Cortex of kidney (tissue), 1 donor: ENCODE measurements around the gene IL21R.
"Not testable (repeated sequence)": the region's sequence is repeated elsewhere in the genome, so short reads cannot be mapped to it uniquely, and the experiment has no call there.

ENCODE experiments used
- DNase-seq: peaks from one replicate; lab custom pipeline; 2025; lab: John Stamatoyannopoulos, UW

Gene IL21R

DNA sequence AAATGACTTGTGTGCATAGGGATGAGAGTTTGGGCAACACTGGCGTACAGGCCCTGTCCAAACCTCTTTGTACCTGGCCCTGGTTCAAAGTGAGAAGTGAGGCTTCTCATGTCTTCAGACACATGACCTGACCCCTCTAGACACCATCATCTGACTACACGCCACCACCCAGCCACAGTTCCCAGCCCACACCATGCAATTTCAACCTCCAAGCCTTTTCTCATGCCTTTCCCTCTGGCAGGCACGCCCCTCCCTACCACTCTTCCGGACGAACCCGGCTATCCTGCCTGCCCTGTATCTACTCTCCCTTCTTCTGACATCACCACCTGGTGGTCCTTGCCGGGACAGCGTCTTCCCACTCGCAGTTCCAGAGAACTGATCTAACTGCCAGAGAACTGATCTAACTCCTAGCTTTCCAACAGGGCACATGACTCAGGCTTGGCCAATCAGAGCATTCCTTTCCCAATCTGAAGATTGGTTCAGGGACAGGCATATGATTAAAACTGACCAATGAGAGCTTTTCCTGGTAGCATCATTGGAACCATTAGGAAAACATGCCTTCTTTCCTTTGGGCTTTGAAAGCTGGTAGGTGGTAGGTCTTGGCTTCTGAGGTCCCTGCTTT is 27.1 kb upstream of the IL21R start:
- no peak for DNase-seq

DNA sequence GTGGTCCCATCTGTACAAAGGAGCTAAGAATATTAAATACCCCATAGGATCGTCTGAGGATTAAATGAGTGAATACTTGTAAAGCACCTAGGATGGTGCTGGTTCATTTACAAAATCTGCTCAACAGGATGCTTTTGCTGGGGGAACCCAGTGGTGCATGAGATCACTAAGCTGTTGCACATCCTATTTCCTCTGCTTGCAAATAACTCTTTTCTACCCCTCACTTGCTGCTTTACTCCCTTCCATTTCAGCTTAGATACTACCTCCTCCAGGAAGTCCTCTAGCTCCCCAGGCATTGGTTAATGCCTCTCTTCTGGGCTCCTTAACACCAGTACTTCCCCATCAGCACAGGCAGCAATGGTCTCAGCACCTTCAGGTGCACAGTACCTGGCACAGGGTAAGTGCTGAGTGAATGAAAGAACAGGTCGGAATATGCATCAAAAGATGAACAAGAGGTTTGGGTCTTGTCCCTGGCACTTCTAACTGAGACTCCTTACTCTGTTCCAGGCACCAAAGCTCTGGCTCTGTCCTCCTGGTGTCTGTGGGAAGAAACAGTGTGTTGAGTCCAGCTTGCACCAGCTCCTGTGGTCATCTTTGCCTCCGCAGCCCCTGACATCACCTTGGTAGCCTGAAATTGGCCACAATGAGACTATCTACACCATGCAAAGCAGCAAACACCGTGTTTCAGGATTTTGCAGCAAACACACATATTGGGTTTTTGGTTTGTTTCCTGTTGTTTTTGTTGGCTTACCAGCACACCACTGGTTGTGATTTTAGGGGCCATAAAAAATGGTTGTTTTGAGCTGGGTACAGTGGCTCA is 24.1 kb upstream of the IL21R start:
- DNase-seq, result no peak

DNA sequence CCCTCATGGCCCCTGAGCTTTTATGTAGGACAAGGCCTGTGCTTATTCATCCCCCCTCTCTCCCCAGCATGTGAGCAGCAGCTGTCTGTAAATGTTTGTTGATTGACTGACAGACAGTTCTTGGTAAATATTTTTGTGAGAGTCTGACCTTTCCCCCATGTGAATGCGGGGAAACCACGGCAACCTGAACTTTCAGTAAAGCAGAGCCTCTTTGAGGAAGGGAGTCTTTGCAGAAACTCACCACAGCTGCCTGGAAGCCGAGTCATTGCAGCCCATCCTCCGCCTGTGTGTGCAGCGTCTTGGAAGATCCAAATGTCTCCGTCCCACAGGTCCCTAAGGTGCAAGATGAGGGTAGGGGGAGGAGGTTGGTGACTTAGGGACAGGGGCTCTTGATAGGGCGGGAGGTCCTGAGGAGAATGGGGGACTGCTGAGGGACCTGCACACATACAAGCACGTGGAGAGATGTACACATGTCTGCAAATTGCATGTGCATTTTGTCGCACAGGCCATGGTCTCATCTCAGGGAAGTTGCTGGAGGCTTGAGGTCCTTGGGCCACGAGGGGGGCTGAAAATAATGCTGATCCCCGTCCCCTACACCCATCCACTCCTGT is 23.0 kb upstream of the IL21R start:
- DNase-seq, result no peak

DNA sequence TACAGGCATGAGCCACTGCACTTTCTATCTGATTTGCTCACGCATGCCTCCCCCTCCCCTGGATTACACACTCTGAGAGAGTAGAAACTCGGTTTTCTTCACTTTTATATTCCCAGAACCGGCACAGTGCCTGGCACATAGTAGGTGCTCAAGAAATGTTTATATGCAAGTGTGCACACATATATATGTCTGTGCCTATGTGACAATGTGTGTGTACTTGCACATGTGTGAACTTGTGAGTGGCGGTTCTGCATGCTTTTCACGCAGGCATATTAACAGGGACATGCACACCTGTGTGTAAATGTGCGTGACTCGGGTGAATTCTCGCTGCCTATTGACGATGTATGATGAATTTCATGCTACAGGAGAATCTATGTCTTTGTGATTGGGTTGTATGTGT is 22.1 kb upstream of the IL21R start:
- DNase-seq, result no peak

DNA sequence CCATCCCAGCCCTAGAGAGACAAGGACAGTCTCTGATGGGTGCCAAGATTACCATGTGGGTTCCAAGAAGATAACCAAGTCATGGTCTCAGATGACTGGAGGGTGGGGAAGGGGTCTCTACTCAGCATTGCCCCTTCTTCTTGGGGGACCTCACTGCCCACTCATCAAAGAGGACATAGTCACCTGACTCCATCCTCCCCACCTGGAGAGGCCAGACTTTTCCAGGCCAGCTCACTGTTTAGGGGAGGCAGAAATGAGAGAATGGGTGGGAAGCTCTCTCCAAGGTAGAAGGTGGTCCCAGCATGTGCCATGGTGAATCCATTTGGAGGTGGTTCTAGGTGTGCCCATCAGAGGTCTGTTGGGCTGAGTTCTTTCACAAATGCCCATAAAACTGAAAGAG is 20.7 kb upstream of the IL21R start:
- no peak for DNase-seq

DNA sequence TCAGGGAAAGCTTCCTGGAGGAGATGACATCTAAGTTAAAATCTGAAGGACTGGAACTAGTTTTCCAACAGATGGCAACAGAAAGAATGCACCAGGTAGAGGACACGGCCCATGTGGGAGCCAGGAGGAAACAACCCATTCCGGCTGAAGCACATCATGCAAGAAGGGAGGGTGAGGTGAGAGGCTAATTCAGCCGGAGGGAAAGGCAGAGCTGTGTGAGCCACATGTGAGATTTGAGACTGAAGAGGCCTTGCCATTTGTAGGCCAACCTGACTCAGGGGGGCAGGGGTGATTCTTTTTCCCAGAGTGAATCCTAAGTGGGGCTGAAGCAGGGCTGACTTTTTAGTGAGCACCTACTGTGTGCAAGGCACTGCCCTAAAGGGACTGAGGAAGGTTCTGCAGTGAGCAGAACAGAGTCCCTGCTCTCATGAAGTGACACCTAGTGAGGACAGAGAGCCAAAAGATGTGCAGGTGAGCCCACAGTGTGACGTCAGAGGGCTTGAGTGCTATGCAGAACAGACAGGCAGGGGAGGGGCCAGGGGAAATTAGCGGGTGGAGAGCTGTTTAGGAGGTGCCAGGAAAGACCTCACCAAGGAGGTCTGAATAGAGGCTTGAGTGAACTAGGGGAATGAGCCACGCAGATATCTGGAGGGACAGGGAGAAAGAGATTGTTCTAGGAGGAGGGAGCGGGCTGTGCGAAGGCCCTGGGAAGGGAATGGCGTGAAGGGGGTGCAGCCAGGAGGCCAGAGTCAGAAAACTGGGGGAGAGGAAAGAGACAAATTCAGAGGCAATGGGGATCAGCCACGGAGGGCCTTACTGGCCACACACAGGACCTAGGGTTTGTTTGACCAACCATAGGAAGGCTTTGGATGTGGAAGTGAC is 19.8 kb upstream of the IL21R start:
- DNase-seq, result no peak

DNA sequence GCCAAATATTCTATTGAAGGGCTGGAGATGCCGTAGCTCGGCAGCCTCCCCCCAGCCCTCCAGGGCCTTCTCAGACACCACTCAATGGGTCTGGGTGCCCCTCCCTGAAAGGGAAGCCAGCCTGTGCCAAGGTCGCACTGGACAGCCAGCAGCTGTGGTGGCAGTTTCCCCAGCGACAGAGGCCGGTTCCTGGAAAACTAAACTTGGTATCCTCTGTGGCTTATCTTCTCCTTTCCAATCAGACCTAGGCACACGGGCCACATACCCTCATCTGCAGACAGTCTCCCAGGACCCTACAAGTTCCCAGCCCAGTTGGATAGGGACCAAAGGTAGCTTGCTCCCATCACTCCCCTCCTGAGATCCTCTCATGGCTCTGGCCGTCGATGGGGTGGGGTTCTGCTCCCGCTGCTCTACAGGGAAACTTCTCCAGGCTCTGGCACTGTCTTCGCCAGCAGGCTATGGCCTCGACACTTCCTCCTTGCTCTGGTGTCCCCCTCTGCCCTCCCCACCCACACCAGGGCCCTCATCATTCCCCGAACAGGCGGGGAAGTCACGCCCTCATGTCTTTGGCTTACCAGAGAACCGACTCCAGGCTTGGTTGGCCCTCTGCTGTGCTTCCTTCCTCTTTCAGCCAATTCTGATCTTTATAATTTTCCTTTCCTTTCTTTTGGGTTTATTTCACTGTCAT is 18.3 kb upstream of the IL21R start:
- no peak for DNase-seq

DNA sequence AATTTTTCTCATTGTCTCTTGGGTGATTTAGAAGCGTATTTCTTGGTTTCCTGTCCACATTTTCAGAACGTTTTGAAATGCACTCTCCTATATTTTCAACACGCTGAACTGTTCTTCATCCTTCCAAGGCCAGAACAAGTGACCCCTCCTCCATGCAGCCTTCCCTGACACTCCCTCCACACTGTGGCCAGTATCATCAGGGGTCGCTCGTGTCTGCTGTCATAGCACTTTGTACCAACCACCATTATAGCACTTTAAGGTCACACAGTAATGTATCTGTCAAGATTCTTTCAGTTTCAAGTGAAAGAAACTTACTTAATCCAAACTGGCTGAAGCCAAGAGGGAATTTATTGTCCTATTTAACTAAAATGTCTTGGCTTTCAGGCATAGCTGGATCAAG is 17.5 kb upstream of the IL21R start:
- no peak for DNase-seq

DNA sequence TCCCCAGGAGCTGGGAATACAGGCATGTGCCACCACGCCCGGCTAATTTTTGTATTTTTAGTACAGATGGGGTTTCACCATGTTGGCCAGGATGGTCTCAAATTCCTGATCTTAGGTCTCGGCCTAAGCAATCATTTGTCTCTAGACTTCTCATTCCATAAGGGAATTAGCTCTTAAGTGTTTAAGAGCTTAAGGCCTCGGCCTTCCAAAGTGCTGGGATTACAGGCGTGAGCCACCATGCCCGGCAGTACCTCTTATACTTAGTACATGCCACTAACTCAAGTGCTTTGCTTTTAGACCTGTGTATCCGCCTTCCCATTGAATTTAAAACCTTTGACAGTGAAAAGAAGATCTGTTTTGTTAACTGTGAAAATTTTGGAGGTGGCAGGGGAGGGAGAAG is 16.6 kb upstream of the IL21R start:
- DNase-seq, result no peak

DNA sequence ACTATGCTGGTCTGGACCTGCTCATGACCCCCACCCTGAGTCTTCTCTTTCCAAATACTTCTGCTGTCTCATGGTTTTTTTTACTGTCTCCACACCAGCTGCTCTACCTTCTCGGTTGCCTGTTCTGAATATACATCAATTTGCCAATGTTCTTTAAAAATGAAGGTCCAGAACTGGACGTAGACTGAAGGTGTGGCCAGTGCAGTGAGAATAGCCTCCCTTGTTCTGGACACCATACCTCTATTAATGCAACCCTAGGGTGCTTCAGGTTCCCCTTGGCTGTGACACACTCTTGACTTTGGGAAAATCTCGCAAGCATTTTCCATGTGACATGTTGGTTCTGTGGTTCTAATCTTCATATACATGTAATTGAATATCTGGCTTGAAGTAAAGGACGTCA is 15.3 kb upstream of the IL21R start:
- DNase-seq, result no peak

DNA sequence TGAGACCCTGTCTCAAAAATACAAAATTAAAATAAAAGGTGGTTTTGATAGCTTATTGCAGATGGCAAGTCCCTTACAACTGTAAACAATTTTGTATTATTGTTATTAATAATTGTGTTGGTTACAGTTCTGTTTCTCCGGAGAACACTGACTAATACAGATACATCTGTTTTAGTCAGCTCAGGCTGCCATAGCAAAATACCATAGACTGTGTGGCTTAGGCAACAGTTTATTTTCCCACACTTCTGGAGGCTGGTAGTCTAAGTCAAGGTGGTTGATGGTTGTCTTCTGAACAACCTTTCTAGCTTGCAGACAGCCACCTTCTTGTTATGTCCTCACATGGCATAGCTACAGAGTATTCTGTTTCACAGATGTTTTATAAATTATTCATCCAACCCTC is 14.2 kb upstream of the IL21R start:
- no peak for DNase-seq

DNA sequence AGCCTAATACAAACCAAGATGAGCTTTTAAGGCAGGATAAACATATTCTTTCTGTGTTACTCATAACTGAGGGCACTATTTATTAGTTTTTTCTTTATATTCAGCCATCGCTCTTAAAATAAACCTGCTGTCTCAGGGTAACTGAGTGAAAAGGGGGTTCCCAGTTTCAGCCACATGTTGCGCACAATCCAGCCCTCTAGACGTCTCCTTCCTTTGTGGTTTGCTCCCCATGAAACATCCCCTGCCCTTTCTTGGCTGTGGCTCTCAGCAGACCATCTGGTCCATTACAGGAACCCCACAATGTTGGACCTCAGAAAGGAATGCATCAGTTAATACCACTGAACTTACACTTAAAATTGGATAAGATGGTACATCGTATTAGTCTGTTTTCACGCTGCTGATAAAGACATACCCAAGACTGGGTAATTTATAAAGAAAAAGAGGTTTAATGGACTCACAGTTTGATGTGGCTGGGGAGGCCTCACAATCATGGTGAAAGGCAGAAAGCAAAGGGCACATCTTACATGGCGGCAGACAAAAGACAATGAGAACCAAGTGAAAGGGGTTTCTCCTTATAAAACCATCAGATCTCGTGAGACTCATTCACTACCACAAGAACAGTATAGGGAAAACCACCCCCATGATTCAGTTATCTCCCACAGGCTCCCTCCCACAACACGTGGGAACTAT is 12.6 kb upstream of the IL21R start:
- DNase-seq, result no peak

DNA sequence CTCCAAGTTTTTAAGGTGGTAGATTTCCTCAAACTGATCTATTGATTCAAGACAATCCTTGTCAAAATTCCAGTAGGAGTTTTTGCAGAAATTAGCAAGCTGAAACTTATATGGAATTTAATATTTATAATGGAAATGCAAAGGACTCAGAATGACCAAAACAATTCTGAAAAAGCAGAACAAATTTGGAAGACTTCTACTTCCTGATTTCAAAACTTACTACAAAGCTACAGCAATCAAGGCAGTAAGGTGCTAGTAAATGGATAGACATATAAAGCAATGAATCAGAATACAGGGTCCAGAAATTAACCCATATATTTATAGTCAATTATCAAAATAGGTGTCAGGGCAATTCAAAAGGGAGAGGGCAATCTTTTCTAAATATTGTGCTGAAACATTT is 11.8 kb upstream of the IL21R start:
- no peak for DNase-seq

DNA sequence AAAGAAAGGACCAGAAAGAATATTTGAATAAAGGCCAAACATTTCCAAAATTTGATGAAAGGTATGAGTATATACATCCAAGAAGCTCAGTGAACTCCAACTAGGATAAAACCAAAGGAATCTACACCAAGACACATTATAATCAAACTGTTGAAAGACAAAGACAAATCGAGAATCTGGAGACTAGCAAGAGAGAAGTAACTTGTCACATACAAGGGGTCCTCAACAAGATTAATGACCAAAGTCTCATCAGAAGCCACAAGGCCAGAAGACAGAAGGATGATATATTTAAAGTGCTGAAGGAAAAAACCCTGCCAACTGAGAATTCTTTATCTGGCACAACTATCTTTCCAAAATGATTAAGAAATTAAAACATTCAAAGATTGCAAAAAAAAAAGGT is 9.3 kb upstream of the IL21R start:
- DNase-seq, result no peak

DNA sequence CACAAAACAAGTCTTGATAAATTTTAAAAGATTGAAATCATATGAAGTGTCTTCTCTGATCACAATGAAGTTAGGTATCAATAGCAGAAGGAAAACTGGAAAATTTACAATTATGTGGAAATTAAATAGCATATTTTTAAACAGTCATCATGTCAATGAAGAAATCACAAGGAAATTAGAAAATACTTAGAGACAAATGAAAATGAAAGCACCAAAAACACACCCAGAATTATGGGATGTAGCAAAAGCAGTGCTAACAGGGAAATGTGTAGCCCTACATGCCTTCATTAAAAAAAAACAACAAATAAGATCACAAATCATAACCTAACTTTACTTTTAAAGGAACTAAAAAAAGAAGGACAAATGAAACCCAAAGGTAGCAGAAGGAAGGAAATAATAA is 7.5 kb upstream of the IL21R start:
- no peak for DNase-seq

DNA sequence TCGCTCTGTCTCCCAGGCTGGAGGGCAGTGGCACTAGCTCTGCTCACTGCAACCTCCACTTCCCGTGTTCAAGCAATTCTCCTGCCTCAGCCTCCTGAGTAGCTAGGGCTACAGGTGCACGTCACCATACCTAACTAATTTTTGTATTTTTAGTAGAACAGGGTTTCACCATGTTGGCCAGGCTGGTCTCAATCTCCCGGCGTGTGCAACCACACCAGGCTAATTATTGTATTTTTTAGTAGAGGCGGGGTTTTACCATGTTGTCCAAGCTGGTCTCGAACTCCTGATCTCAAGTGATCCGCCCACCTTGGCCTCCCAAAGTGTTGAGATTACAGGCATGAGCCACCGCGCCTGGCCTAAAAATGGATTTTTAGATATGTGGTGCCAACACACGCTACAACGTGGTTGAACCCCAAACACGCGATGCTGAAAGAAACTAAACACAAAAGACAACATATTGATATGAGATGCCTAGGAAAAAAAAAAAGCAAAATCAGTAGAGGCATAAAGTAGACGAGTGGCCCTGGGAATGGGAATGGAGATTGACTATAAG is 3.6 kb upstream of the IL21R start:
- not testable (repeated sequence) for DNase-seq

DNA sequence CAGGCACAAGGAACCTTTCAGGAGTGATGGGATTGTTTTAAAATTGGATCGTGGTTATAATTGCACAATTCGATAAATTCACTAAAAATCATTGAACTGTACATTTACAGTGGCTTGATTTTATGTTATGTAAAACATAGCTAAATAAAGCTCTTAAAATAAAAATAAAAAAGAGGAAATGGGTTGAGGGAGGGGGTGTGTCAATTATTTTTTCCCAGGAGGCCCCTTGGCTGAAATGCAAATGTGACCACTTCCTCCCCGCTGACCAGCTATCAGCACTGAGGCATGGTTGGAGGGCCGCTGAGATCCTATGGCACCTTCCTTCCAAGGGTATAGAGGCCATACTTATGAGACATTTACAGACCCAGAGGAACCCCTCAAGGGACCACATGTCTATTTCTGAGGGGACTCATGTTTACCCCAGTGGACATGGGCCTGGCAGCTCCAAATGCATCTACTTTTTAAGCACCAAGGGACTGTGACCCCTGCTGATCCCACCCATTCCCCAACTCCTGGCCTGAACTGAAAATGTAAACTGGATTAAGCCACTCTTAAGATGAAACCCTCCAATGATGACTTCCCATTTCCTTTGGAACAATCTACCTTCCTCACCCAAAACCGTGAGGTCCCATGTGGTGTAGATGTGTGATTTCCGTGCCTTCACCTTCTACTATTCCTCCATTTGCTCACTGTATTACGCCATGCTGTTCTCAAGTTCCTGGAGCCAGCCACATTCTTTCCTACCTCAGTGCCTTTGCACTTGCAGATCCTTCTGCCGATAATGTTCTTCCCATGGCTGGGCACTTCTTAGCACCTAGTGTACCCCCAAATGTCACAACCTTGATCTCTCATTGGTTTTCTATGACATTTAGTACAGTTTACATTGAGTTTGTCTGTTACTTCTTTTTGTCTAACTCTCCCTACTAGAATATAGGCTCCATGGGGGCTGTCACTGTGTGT is 2.8 kb upstream of the IL21R start:
- no peak for DNase-seq

DNA sequence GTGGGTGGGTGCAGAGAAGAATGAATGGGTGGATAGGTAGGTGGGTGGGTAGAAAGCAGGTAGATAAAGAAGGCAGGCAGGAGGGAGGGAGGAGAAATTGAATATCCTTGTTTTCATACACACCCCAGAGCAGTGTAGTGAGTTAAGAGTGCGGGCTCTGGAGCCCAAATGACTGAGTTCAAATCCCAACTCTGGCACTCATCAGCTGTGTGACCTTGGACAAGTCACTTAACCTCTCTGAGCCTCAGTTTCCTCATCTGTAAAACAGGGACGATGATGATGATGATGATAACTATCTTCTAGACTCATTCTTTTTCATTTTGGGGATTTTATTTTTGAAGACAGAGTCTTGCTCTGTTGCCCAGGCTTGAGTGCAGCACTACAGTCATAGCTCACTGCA is 2.0 kb upstream of the IL21R start:
- no peak for DNase-seq

DNA sequence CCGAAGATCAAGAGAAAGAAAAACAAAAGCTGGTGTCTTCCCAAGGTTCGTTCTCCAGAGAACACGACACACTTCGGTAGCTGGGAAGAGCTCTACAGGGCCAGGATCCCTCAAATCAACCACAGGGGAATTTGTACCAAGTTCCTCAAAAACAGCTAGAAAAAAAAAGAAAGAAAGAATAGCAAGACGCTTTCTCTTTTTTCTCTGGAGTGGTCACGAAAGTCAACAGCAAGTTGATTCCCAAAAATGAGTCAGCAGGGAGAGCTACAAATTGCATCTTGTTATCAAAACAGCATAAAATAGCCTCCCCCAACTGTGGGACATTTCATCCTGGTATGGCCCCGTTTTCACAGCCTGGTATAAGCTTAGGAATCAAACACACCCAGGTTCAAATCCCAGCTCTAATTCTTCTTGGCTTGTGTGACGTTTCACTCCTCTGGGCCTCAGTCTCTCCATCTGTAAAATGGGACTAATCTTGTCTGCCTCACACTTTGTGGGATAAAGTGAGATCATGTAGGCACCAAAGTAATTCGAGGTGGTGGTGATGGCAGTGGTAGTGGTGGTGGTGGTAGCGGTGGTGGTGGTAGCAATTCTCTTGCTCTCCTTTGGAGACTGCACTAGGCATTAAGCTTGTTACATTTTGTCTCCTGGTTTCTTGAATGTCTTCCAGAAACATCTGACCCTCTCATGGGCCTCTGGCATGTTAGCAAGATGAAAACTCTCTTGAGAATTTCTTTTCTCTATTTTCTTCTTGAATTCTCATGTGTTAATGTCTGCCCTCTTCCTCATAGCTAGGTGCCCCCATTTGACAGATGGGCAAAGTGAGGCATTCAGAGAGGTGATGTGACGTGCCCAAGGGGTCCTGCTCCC is 988 bp upstream of the IL21R start:
- DNase-seq, result no peak
